Mononuclear cell (primary cell): Measurements from ENCODE around the gene VAMP1. TPM values are rescaled to one million over a fixed set of nuclear protein-coding genes. Genes with fewer than 3 reads are reported as not detected.
"Not testable (repeated sequence)": the region's sequence is repeated elsewhere in the genome, so short reads cannot be mapped to it uniquely, and the experiment has no call there.

ENCODE experiments used
- H3K27me3 ChIP-seq: 2 replicates; pipeline ENCODE4 v1.6.0; 2011; ENCODE audit warnings: low read length, control low read depth; ENCODE audit not compliant: insufficient read depth
- H3K4me1 ChIP-seq: 2 replicates; pipeline ENCODE4 v1.5.1; 2011; ENCODE audit warnings: mild to moderate bottlenecking, low read length, control low read depth; ENCODE audit not compliant: insufficient read depth
- H3K4me3 ChIP-seq: 2 replicates; pipeline ENCODE4 v1.5.1; 2011; ENCODE audit warnings: mild to moderate bottlenecking, low read length, moderate library complexity
- H3K9me3 ChIP-seq: 2 replicates; pipeline ENCODE4 v1.5.1; 2011; ENCODE audit warnings: low read depth, mild to moderate bottlenecking, control low read depth, low read length
- total RNA-seq: library from RNA; depleted of rRNA; stranded (reverse); fragments of >200 nt; gene quantifications from one replicate; pipeline ENCODE4 v1.2.3, GENCODE V29; 2012

Gene VAMP1
- total RNA-seq, 1 donor, result 13.9 TPM

GRCh38 chr12:6477601-6478377, 7.3 kb upstream of the VAMP1 start:
- not testable (repeated sequence) for H3K27me3 ChIP-seq, H3K4me3 ChIP-seq, H3K4me1 ChIP-seq, H3K9me3 ChIP-seq

DNA sequence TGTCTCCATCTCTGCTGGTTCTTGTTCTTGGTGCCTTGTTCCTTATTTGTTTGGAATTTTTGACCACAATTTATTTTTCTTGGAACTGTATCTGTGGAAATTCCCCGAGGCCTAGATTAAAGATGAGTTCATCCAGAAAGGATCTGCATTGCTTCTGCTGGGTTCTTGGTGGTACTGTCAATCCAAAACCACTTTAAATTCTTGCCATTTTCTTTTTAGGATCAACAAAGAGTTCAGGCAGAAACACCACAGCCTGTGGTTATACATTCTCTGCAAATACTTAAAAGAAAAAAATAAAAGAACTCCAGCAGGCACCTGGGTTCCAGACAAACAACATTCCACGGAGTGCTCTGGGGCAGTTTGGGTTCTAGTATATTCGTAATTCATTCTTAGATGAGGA, 6.0 kb upstream of the VAMP1 start:
- Histone ChIP-seq H3K4me1 (peaks cover 2% of the 10 kb centered on the region), H3K4me3 (no peak overlapping the region), H3K9me3 (no peaks in the 10 kb centered on the region)

DNA sequence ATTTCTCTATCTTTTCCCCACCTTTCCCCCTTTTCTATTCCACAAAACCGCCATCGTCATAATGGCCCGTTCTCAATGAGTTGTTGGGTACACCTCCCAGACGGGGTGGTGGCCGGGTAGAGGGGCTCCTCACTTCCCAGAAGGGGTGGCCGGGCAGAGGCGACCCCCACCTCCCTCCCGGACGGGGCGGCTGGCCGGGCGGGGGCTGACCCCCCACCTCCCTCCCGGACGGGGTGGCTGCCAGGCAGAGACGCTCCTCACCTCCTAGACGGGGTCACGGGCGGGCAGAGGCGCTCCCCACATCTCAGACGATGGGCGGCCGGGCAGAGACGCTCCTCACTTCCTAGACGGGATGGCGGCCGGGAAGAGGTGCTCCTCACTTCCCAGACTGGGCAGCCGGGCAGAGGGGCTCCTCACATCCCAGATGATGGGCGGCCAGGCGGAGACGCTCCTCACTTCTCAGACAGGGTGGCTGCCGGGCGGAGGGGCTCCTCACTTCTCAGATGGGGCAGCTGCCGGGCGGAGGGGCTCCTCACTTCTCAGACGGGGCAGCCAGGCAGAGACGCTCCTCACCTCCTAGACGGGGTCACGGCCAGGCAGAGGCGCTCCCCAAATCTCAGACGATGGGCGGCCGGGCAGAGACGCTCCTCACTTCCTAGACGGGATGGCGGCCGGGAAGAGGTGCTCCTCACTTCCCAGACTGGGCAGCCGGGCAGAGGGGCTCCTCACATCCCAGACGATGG, 4.9 kb upstream of the VAMP1 start:
- not testable (repeated sequence) for H3K4me1 ChIP-seq, H3K27me3 ChIP-seq, H3K9me3 ChIP-seq, H3K4me3 ChIP-seq

More for the DNA sequence above, 6.0 kb upstream of the VAMP1 start:
- H3K27me3 ChIP-seq, result no peaks in the 10 kb centered on the region

GRCh38 chr12:6472491-6472890, 2.0 kb upstream of the VAMP1 start:
- Histone ChIP-seq H3K27me3 (no peaks in the 10 kb centered on the region), H3K4me1 (peaks cover 32% of the 10 kb centered on the region), H3K4me3 (no peak overlapping the region), H3K9me3 (no peaks in the 10 kb centered on the region)

DNA sequence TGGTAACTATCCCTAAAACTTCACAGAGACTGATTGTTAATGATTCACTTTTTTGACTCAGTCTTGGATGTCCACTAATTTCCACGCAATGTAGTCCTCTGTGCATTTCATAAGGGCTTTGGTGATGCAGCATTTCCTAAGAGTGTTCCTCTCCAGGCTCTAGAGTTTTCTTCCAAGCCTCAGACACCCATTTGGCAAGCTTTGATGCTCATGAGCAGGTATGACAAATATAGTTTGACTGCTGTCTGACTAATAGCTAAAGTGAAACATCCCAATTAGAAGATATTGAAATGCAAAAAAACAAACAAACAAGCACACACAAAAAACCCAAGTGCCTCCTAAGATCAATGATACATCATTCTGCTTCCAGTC, 1.5 kb upstream of the VAMP1 start:
- Histone ChIP-seq H3K9me3 (no peaks in the 10 kb centered on the region), H3K4me1 (peaks cover 34% of the 10 kb centered on the region), H3K27me3 (no peaks in the 10 kb centered on the region), H3K4me3 (no peak overlapping the region)

DNA sequence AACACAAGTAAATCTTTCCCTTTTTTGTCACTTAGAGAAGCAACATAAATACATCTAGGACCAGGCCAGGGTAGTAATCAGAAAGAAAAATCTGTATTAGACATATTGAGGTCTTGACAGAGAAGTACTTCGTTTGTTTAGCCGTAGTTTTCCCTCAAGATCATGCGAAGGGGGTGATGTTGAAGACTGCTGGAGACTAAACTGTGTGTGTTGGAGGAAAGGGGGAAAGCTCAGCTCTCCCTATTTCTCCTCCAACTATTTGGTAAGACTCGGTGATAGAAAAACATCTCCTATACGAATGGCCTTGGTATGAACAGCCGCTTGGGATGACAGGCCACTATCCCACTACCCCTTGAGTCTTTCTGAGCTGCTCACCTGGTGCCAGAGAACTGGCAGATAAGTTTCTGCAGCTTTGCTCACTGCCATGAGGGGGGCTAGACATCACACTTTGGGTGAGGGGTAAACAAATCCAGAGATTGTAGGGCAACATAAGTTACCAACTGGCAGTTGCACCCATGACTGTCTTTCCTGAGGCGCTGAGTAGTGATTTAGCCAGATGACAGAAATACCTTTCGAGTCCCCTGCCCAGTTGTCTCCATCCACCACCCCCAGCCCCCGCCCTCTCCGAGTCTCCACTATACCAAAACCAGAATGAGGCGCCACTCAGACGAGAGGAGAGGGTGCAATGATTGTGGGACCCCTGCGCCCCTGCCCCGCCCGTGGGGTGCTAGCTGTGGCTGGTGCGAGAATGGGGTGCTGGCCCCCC, 685 bp downstream of the VAMP1 start:
- Histone ChIP-seq H3K9me3 (no peaks in the 10 kb centered on the region), H3K4me1 (peaks cover 52% of the 10 kb centered on the region), H3K4me3 (peak overlapping the region; percentile 77), H3K27me3 (no peaks in the 10 kb centered on the region)

- Histone ChIP-seq H3K27me3 (no peaks in the 10 kb centered on the region), H3K4me1 (peaks cover 59% of the 10 kb centered on the region), H3K9me3 (no peaks in the 10 kb centered on the region), H3K4me3 (peak overlapping the region; percentile 17)
Measured at GRCh38 chr12:6469092-6469491, 1.4 kb downstream of the VAMP1 start.

GRCh38 chr12:6468283-6468575, 2.2 kb downstream of the VAMP1 start:
- no peaks in the 10 kb centered on the region for H3K9me3 ChIP-seq
- H3K27me3 ChIP-seq, result no peaks in the 10 kb centered on the region
- no peak overlapping the region for H3K4me3 ChIP-seq
- H3K4me1 ChIP-seq, result peaks cover 68% of the 10 kb centered on the region

- H3K4me1 ChIP-seq, result peaks cover 73% of the 10 kb centered on the region
- H3K27me3 ChIP-seq, H3K4me3 ChIP-seq, H3K9me3 ChIP-seq: not testable (repeated sequence)
Measured at GRCh38 chr12:6467571-6468282, 2.8 kb downstream of the VAMP1 start.

- not testable (repeated sequence) for H3K4me3 ChIP-seq, H3K9me3 ChIP-seq, H3K27me3 ChIP-seq
- H3K4me1 ChIP-seq, result peaks cover 83% of the 10 kb centered on the region
Measured at GRCh38 chr12:6466751-6467150, 3.7 kb downstream of the VAMP1 start.

GRCh38 chr12:6466184-6466573, 4.3 kb downstream of the VAMP1 start:
- H3K4me3 ChIP-seq, result no peak overlapping the region
- no peaks in the 10 kb centered on the region for H3K27me3 ChIP-seq
- peaks cover 83% of the 10 kb centered on the region for H3K4me1 ChIP-seq
- H3K9me3 ChIP-seq, result no peaks in the 10 kb centered on the region

DNA sequence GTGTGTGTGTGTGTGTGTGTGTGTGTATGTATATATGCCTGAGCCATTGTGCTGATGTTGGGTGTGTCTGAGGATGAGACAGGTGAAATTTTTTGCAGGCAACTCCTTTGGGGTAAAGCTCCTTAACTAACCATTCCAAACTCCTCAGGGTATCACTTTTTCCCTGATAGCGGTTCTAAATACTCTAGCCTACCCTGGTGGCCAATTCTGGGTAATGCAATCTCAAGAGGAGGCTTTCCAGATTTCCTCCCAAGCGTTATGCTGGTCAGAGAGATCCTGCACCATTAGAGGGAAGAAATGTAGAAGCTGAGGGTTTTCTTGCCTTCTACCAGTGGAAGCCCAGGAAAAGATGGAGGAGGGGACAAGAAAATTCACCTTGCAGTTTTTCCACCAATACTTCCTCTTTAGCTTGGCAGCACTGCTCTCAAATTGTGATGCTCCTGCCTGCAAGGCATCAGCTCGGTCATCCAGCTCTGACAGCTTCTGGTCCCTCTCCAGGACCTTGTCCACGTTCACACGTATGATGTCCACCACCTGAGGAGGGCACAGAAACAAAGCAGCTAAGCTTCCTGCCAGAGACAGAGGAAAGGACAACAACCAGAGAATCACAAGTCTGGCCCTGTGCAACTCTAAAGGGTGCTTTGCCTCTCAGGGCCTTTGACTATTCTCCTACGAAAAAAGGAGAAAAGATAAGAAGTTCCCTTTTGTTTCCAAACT, 4.9 kb downstream of the VAMP1 start:
- H3K27me3 ChIP-seq, result no peaks in the 10 kb centered on the region
- no peaks in the 10 kb centered on the region for H3K9me3 ChIP-seq
- H3K4me1 ChIP-seq, result peaks cover 86% of the 10 kb centered on the region
- no peak overlapping the region for H3K4me3 ChIP-seq

DNA sequence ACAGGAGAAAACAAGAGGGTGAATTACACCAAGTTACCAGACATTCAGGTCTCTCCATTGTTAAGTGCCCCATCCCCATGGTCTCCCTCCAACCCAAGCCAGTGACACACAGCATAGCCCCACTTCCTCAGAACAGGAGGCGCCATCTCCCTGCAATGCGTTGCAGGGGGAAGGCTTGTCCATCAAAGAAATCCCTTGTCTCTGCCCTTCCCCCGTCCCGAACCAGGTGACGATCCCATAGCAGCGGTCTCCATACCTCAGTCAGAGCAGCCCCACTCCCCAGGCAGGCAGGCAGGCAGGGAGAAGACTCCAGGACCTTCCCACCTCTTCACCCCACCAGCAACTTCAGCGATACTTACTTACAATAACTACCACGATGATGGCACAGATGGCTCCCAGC, 5.9 kb downstream of the VAMP1 start:
- peaks cover 93% of the 10 kb centered on the region for H3K4me1 ChIP-seq
- no peaks in the 10 kb centered on the region for H3K9me3 ChIP-seq
- no peaks in the 10 kb centered on the region for H3K27me3 ChIP-seq
- H3K4me3 ChIP-seq, result no peak overlapping the region

- Histone ChIP-seq H3K27me3 (no peaks in the 10 kb centered on the region), H3K4me1 (peaks cover 93% of the 10 kb centered on the region), H3K9me3 (no peaks in the 10 kb centered on the region), H3K4me3 (no peak overlapping the region)
Measured at GRCh38 chr12:6463858-6464257, 6.6 kb downstream of the VAMP1 start.
